HepG2 (cell line): ENCODE results near the gene AP2A2. TPM values are rescaled to one million over a fixed set of nuclear protein-coding genes. Genes with fewer than 3 reads are reported as not detected.

Experiments
- BHLHE40 ChIP-seq: IDR thresholded peaks from 2 replicates; pipeline ENCODE4 v1.6.1; 2011; ENCODE audit warnings: low read length, improper control_type of control experiment
- CBFB ChIP-seq: sonication (generic); formaldehyde crosslinking; IDR thresholded peaks from 2 replicates; pipeline ENCODE4 v1.4.0; 2020; ENCODE audit warnings: missing genetic modification reagents
- HMG20A ChIP-seq: IDR thresholded peaks from 2 replicates; pipeline ENCODE4 v1.6.1; 2016; ENCODE audit warnings: borderline replicate concordance
- KDM3A ChIP-seq: IDR thresholded peaks from 2 replicates; pipeline ENCODE4 v1.6.1; 2018; ENCODE audit warnings: low read depth, missing compliant biosample characterization
- MAZ ChIP-seq, 2 experiments: sonication (generic) in 1 of 2; formaldehyde crosslinking in 1 of 2; IDR thresholded peaks; 2 replicates each; pipeline versions ENCODE4 v1.5.0 to v1.6.1; 2012 to 2020; ENCODE audit warnings: low read depth in 2 of 2, mild to moderate bottlenecking in 2 of 2, borderline replicate concordance in 1 of 2, improper control_type of control experiment in 1 of 2, low read length in 1 of 2, missing genetic modification reagents in 1 of 2, moderate library complexity in 1 of 2
- MLLT10 ChIP-seq: sonication (generic); formaldehyde crosslinking; IDR thresholded peaks from 2 replicates; pipeline ENCODE4 v1.4.0; 2020; ENCODE audit warnings: missing genetic modification reagents
- NFIB ChIP-seq: sonication (generic); formaldehyde crosslinking; IDR thresholded peaks from 2 replicates; pipeline ENCODE4 v1.9.0; 2021; ENCODE audit warnings: missing genetic modification reagents, mild to moderate bottlenecking, borderline replicate concordance
- PCBP2 ChIP-seq: fragments of 200-400 bp; formaldehyde crosslinking; optimal IDR thresholded peaks from 2 replicates; pipeline ENCODE3; 2018; ENCODE audit warnings: low read length, low read depth; ENCODE audit not compliant: poor library complexity, severe bottlenecking
- PLRG1 ChIP-seq: fragments of 450-650 bp; conservative IDR thresholded peaks from 2 replicates; pipeline ENCODE4 v1.6.1; 2016
- TGIF2 ChIP-seq: IDR thresholded peaks from 2 replicates; pipeline ENCODE4 v1.6.1; 2016; ENCODE audit warnings: control low read depth, missing compliant biosample characterization
- TSC22D2 ChIP-seq: sonication (generic); formaldehyde crosslinking; IDR thresholded peaks from 2 replicates; pipeline ENCODE4 v1.5.1; 2020; ENCODE audit warnings: missing genetic modification reagents, mild to moderate bottlenecking, borderline replicate concordance
- XBP1 ChIP-seq: sonication (generic); formaldehyde crosslinking; IDR thresholded peaks from 2 replicates; pipeline ENCODE4 v1.5.0; 2020; ENCODE audit warnings: missing genetic modification reagents
- ZNF264 ChIP-seq: sonication (generic); formaldehyde crosslinking; IDR thresholded peaks from 2 replicates; pipeline ENCODE4 v1.4.0; 2020; ENCODE audit warnings: missing genetic modification reagents
- ZNF383 ChIP-seq: sonication (generic); formaldehyde crosslinking; IDR thresholded peaks from 2 replicates; pipeline ENCODE4 v1.4.0; 2020; ENCODE audit warnings: missing genetic modification reagents, mild to moderate bottlenecking, borderline replicate concordance
- ZNF674 ChIP-seq: sonication (generic); formaldehyde crosslinking; IDR thresholded peaks from 2 replicates; pipeline ENCODE4 v1.5.0; 2020; ENCODE audit warnings: low read depth, mild to moderate bottlenecking, missing genetic modification reagents
- ZNF780A ChIP-seq: sonication (generic); formaldehyde crosslinking; IDR thresholded peaks from 2 replicates; pipeline ENCODE4 v1.8.0; 2022; ENCODE audit warnings: mild to moderate bottlenecking, missing genetic modification reagents, moderate library complexity
- polyA plus RNA-seq, 8 experiments: library from polyadenylated mRNA; depleted of rRNA in 3 of 8; stranded (reverse) in 7 of 8; unstranded in 1 of 8; fragments of >200 nt; fragmentation: Illumina TruSeq in 4 of 8; extraction: Trizol in 4 of 8; gene quantifications; 2 replicates each; pipeline versions ENCODE4 v1.2.1 to v1.2.3, GENCODE V29; 2011 to 2016; ENCODE audit warnings: low read depth in 4 of 8, missing spikeins in 1 of 8, mixed read lengths in 1 of 8; ENCODE audit not compliant: insufficient read depth in 1 of 8
- total RNA-seq, 5 experiments: library from RNA; depleted of rRNA; stranded (reverse); fragments of >200 nt; fragmentation: Illumina TruSeq; extraction: Trizol; gene quantifications; 2 replicates each; pipeline ENCODE4 v1.2.3, GENCODE V29; 2016; ENCODE audit warnings: low read depth in 1 of 5
- TF ChIP-seq, protein P1 (sequence below): sonication (generic); formaldehyde crosslinking; IDR thresholded peaks from 2 replicates; pipeline ENCODE4 v1.5.0; 2020; ENCODE audit warnings: missing genetic modification reagents, mild to moderate bottlenecking, borderline replicate concordance
- TF ChIP-seq, protein P2 (sequence below): sonication (generic); formaldehyde crosslinking; IDR thresholded peaks from 2 replicates; pipeline ENCODE4 v1.4.0; 2020; ENCODE audit warnings: mild to moderate bottlenecking, missing genetic modification reagents
- TF ChIP-seq, protein P3 (sequence below): IDR thresholded peaks from 2 replicates; pipeline ENCODE4 v1.6.1; 2016; ENCODE audit warnings: missing compliant biosample characterization, missing genetic modification reagents, borderline replicate concordance
- TF ChIP-seq, protein P4 (sequence below): sonication (generic); formaldehyde crosslinking; IDR thresholded peaks from 2 replicates; pipeline ENCODE4 v1.4.0; 2020; ENCODE audit warnings: missing genetic modification reagents, borderline replicate concordance

AP2A2 gene
- total and polyA plus RNA-seq, 2 of the 13 experiments (the other 11 are each of a cell fraction or from before 2014, with no cell fraction given): 25.7 to 75.7 TPM

DNA sequence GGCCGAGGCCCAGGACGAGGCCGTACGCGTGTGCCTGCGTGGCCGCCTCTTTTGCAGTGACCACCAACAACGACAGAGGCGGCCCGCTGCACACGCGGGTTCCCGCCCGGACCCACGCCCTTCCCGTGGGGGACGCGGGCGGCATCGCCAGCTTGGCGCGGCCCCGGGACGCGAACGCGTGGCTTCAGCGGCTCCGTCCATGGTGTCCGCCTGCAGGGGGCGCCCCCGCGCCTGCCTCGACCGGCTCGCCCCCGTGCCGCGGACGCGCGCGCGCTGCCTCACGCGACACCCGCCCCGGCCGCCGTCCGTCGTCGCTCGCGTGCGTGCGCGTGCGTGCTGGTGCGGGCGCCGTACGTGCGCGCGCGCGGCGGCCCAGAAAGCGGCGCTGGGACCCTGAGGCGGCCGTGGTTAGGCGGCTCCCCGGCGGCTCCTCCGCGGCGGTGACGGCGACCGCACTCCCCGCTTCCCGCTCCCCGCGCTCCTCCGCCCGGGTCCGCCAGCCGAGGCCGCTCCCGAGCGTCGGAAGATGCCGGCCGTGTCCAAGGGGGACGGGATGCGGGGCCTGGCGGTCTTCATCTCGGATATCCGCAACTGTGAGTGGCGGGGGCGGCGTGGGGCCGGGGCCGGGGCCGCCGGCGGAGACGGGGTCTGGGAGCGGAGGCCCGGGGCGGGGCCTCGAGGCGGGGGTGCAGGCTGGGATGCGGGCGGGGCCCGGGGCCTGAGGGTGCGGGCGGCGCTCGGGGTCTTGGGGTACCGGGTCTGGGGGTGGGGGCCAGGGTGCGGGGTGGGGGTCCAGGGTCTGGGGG lies at the start of gene AP2A2 (continued):
- TF ChIP-seq PCBP2: no peak
- TF ChIP-seq, protein P1, sequence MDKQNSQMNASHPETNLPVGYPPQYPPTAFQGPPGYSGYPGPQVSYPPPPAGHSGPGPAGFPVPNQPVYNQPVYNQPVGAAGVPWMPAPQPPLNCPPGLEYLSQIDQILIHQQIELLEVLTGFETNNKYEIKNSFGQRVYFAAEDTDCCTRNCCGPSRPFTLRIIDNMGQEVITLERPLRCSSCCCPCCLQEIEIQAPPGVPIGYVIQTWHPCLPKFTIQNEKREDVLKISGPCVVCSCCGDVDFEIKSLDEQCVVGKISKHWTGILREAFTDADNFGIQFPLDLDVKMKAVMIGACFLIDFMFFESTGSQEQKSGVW (CRISPR knock-in tag): no peak
- no peak for TF ChIP-seq KDM3A (CRISPR knock-in tag)
- 0 out of 2 replicates have a peak, but pooled peaks have one; percentile 43 for TF ChIP-seq ZNF674
- TF ChIP-seq MAZ (IDR thresholded peaks at IDR 0.05; ENCODE audit: borderline replicate concordance, low read depth, low read length): no peak
- TF ChIP-seq MAZ (CRISPR knock-in tag; IDR thresholded peaks at IDR 0.05; ENCODE audit: low read depth): peak; percentile 64
- TF ChIP-seq TGIF2 (CRISPR knock-in tag): no peak
- TF ChIP-seq, protein P2, sequence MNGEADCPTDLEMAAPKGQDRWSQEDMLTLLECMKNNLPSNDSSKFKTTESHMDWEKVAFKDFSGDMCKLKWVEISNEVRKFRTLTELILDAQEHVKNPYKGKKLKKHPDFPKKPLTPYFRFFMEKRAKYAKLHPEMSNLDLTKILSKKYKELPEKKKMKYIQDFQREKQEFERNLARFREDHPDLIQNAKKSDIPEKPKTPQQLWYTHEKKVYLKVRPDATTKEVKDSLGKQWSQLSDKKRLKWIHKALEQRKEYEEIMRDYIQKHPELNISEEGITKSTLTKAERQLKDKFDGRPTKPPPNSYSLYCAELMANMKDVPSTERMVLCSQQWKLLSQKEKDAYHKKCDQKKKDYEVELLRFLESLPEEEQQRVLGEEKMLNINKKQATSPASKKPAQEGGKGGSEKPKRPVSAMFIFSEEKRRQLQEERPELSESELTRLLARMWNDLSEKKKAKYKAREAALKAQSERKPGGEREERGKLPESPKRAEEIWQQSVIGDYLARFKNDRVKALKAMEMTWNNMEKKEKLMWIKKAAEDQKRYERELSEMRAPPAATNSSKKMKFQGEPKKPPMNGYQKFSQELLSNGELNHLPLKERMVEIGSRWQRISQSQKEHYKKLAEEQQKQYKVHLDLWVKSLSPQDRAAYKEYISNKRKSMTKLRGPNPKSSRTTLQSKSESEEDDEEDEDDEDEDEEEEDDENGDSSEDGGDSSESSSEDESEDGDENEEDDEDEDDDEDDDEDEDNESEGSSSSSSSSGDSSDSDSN (CRISPR knock-in tag): peak; percentile 51; the same call in 1 of the 2 replicates
- TF ChIP-seq HMG20A (CRISPR knock-in tag): no peak
- TF ChIP-seq TSC22D2 (CRISPR knock-in tag): no peak
- TF ChIP-seq NFIB (CRISPR knock-in tag): no peak
- no peak for TF ChIP-seq MLLT10
- 0 out of 2 replicates have a peak, but pooled peaks have one; percentile 39 for TF ChIP-seq CBFB
- no peak for TF ChIP-seq ZNF780A (CRISPR knock-in tag)
- TF ChIP-seq PLRG1: no peak
- peak; percentile 88 for TF ChIP-seq BHLHE40
- TF ChIP-seq, protein P3, sequence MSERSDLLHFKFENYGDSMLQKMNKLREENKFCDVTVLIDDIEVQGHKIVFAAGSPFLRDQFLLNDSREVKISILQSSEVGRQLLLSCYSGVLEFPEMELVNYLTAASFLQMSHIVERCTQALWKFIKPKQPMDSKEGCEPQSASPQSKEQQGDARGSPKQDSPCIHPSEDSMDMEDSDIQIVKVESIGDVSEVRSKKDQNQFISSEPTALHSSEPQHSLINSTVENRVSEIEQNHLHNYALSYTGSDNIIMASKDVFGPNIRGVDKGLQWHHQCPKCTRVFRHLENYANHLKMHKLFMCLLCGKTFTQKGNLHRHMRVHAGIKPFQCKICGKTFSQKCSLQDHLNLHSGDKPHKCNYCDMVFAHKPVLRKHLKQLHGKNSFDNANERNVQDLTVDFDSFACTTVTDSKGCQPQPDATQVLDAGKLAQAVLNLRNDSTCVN: no peak
- no peak for TF ChIP-seq XBP1 (CRISPR knock-in tag)
- TF ChIP-seq, protein P4, sequence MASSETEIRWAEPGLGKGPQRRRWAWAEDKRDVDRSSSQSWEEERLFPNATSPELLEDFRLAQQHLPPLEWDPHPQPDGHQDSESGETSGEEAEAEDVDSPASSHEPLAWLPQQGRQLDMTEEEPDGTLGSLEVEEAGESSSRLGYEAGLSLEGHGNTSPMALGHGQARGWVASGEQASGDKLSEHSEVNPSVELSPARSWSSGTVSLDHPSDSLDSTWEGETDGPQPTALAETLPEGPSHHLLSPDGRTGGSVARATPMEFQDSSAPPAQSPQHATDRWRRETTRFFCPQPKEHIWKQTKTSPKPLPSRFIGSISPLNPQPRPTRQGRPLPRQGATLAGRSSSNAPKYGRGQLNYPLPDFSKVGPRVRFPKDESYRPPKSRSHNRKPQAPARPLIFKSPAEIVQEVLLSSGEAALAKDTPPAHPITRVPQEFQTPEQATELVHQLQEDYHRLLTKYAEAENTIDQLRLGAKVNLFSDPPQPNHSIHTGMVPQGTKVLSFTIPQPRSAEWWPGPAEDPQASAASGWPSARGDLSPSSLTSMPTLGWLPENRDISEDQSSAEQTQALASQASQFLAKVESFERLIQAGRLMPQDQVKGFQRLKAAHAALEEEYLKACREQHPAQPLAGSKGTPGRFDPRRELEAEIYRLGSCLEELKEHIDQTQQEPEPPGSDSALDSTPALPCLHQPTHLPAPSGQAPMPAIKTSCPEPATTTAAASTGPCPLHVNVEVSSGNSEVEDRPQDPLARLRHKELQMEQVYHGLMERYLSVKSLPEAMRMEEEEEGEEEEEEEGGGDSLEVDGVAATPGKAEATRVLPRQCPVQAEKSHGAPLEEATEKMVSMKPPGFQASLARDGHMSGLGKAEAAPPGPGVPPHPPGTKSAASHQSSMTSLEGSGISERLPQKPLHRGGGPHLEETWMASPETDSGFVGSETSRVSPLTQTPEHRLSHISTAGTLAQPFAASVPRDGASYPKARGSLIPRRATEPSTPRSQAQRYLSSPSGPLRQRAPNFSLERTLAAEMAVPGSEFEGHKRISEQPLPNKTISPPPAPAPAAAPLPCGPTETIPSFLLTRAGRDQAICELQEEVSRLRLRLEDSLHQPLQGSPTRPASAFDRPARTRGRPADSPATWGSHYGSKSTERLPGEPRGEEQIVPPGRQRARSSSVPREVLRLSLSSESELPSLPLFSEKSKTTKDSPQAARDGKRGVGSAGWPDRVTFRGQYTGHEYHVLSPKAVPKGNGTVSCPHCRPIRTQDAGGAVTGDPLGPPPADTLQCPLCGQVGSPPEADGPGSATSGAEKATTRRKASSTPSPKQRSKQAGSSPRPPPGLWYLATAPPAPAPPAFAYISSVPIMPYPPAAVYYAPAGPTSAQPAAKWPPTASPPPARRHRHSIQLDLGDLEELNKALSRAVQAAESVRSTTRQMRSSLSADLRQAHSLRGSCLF (CRISPR knock-in tag): no peak
- no peak for TF ChIP-seq ZNF264 (CRISPR knock-in tag)
- TF ChIP-seq ZNF383 (CRISPR knock-in tag): 0 out of 2 replicates have a peak, but pooled peaks have one; percentile 69
